ENCODE results near the gene MOB4.

- TF ChIP-seq, protein P1, sequence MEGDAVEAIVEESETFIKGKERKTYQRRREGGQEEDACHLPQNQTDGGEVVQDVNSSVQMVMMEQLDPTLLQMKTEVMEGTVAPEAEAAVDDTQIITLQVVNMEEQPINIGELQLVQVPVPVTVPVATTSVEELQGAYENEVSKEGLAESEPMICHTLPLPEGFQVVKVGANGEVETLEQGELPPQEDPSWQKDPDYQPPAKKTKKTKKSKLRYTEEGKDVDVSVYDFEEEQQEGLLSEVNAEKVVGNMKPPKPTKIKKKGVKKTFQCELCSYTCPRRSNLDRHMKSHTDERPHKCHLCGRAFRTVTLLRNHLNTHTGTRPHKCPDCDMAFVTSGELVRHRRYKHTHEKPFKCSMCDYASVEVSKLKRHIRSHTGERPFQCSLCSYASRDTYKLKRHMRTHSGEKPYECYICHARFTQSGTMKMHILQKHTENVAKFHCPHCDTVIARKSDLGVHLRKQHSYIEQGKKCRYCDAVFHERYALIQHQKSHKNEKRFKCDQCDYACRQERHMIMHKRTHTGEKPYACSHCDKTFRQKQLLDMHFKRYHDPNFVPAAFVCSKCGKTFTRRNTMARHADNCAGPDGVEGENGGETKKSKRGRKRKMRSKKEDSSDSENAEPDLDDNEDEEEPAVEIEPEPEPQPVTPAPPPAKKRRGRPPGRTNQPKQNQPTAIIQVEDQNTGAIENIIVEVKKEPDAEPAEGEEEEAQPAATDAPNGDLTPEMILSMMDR (IDR thresholded peaks at IDR 0.05 in 8 of 11, conservative IDR thresholded peaks at IDR 0.05 in 3 of 11) = no peak
- TF ChIP-seq POLR2AphosphoS5 (IDR thresholded peaks at IDR 0.05) (no peak), POLR2A (IDR thresholded peaks at IDR 0.05) (no peak)
Measured at GRCh38 chr2:197538412-197538811, 22.5 kb downstream of the MOB4 start.

Data from spleen (tissue), 7 donors.